BE2C (cell line): Measurements from ENCODE around the gene SPRED2.

Experiments used
- DNase-seq: peaks from one replicate; pipeline ENCODE4 v3.0.0-alpha.2; 2020
- H3K27me3 ChIP-seq: fragments of 250-450 bp; sonication (Bioruptor Pico); 2 replicates; pipeline ENCODE4 v1.5.1; 2020; ENCODE audit warnings: mild to moderate bottlenecking
- H3K36me3 ChIP-seq: fragments of 250-450 bp; sonication (Bioruptor Pico); 2 replicates; pipeline ENCODE4 v1.5.1; 2020; ENCODE audit warnings: mild to moderate bottlenecking
- H3K4me1 ChIP-seq: fragments of 250-450 bp; sonication (Bioruptor Pico); 2 replicates; pipeline ENCODE4 v1.5.1; 2020
- H3K4me3 ChIP-seq: 2 replicates; pipeline ENCODE4 v1.5.1; 2011; ENCODE audit warnings: low read depth, low read length
- H3K9me3 ChIP-seq: fragments of 250-450 bp; sonication (Bioruptor Pico); 2 replicates; pipeline ENCODE4 v1.5.1; 2020
- CTCF ChIP-seq: IDR thresholded peaks from 2 replicates; pipeline ENCODE4 v1.5.1; 2012; ENCODE audit warnings: mild to moderate bottlenecking, low read depth, low read length

The SPRED2 gene

GRCh38 chr2:65407240-65407639, 25.2 kb downstream of the SPRED2 start:
- Histone ChIP-seq H3K9me3 (no peaks in the 10 kb centered on the region), H3K36me3 (no peaks in the 10 kb centered on the region), H3K4me1 (no peaks in the 10 kb centered on the region), H3K4me3 (no peak overlapping the region), H3K27me3 (no peaks in the 10 kb centered on the region)
- no peak for TF ChIP-seq CTCF
- no peak for DNase-seq

- Histone ChIP-seq H3K27me3 (no peaks in the 10 kb centered on the region), H3K9me3 (no peaks in the 10 kb centered on the region), H3K4me1 (no peaks in the 10 kb centered on the region), H3K4me3 (no peak overlapping the region), H3K36me3 (no peaks in the 10 kb centered on the region)
- DNase-seq, result no peak
- TF ChIP-seq CTCF, result no peak
Measured at GRCh38 chr2:65404988-65405697, 27.3 kb downstream of the SPRED2 start.

- no peak for DNase-seq
- no peak for TF ChIP-seq CTCF
- Histone ChIP-seq H3K27me3 (no peaks in the 10 kb centered on the region), H3K4me3 (no peak overlapping the region), H3K4me1 (no peaks in the 10 kb centered on the region), H3K36me3 (no peaks in the 10 kb centered on the region), H3K9me3 (no peaks in the 10 kb centered on the region)
Measured at GRCh38 chr2:65403529-65403915, 28.9 kb downstream of the SPRED2 start.

GRCh38 chr2:65402780-65403528, 29.4 kb downstream of the SPRED2 start:
- no peaks in the 10 kb centered on the region for H3K27me3 ChIP-seq
- H3K4me1 ChIP-seq, result no peaks in the 10 kb centered on the region
- no peak for TF ChIP-seq CTCF
- H3K36me3 ChIP-seq, result no peaks in the 10 kb centered on the region
- no peak overlapping the region for H3K4me3 ChIP-seq
- no peaks in the 10 kb centered on the region for H3K9me3 ChIP-seq
- no peak for DNase-seq

DNA sequence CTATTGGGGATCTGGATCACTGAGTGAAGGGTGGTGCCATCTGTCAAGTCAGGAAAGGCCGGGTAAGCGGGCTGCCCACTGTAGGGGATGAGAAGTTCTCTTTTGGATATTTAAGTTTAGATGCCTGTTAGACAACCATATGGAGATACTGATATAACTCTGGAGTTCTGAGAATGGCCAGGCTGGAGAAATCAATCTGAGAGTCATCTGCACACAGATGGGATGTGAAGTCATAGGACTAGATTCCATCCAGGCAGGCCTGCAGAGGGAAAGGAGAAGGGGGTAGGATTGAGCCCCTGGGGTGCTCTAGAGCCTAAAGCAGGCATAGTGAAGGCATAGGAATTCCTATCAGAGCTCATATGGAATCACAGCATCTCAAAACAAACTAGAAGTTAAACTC, 30.1 kb downstream of the SPRED2 start:
- DNase-seq, result no peak
- no peak overlapping the region for H3K4me3 ChIP-seq
- H3K27me3 ChIP-seq, result no peaks in the 10 kb centered on the region
- H3K9me3 ChIP-seq, result no peaks in the 10 kb centered on the region
- TF ChIP-seq CTCF, result no peak
- H3K36me3 ChIP-seq, result no peaks in the 10 kb centered on the region
- H3K4me1 ChIP-seq, result no peaks in the 10 kb centered on the region

- no peaks in the 10 kb centered on the region for H3K36me3 ChIP-seq
- TF ChIP-seq CTCF, result no peak
- no peaks in the 10 kb centered on the region for H3K4me1 ChIP-seq
- H3K27me3 ChIP-seq, result no peaks in the 10 kb centered on the region
- no peaks in the 10 kb centered on the region for H3K9me3 ChIP-seq
- no peak overlapping the region for H3K4me3 ChIP-seq
- DNase-seq, result no peak
Measured at GRCh38 chr2:65397122-65397521, 35.3 kb downstream of the SPRED2 start.
